Rectal smooth muscle tissue (tissue), 1 donor: ENCODE results near the gene HSPA1B.
A peak's percentile ranks its signal among the peaks of the same experiment; 100 is the strongest.

ENCODE experiments used
- H3K27ac ChIP-seq: one replicate; pipeline ENCODE4 v1.7.0; 2013; ENCODE audit warnings: low read depth, low read length, inconsistent platforms
- H3K27me3 ChIP-seq: one replicate; pipeline ENCODE4 v1.7.0; 2013; ENCODE audit warnings: low read length; ENCODE audit not compliant: control insufficient read depth, insufficient read depth
- H3K36me3 ChIP-seq: one replicate; pipeline ENCODE4 v1.7.0; 2013; ENCODE audit warnings: low read length; ENCODE audit not compliant: control insufficient read depth, insufficient read depth
- H3K4me1 ChIP-seq: one replicate; pipeline ENCODE4 v1.7.0; 2013; ENCODE audit warnings: low read length; ENCODE audit not compliant: control insufficient read depth, insufficient read depth
- H3K4me3 ChIP-seq: one replicate; pipeline ENCODE4 v1.7.0; 2013; ENCODE audit warnings: low read length
- H3K9ac ChIP-seq: one replicate; pipeline ENCODE4 v1.7.0; 2013; ENCODE audit warnings: low read length

HSPA1B gene

GRCh38 chr6:31874084-31874670, 46.6 kb downstream of the HSPA1B start:
- no peak overlapping the region for H3K9ac ChIP-seq
- H3K4me1 ChIP-seq = no peaks in the 10 kb centered on the region
- H3K27ac ChIP-seq = no peak overlapping the region
- no peaks in the 10 kb centered on the region for H3K36me3 ChIP-seq
- no peaks in the 10 kb centered on the region for H3K27me3 ChIP-seq
- no peak overlapping the region for H3K4me3 ChIP-seq

GRCh38 chr6:31874836-31875572, 47.5 kb downstream of the HSPA1B start:
- Histone ChIP-seq H3K36me3 (no peaks in the 10 kb centered on the region), H3K27me3 (no peaks in the 10 kb centered on the region), H3K4me1 (no peaks in the 10 kb centered on the region), H3K4me3 (no peak overlapping the region), H3K9ac (no peak overlapping the region), H3K27ac (no peak overlapping the region)

- Histone ChIP-seq H3K9ac (no peak overlapping the region), H3K4me3 (no peak overlapping the region), H3K27ac (no peak overlapping the region), H3K36me3 (peaks cover 5% of the 10 kb centered on the region), H3K27me3 (no peaks in the 10 kb centered on the region), H3K4me1 (no peaks in the 10 kb centered on the region)
Observed at GRCh38 chr6:31875877-31876276, 48.3 kb downstream of the HSPA1B start.

GRCh38 chr6:31876357-31876756, 48.8 kb downstream of the HSPA1B start:
- no peaks in the 10 kb centered on the region for H3K4me1 ChIP-seq
- H3K27me3 ChIP-seq = no peaks in the 10 kb centered on the region
- H3K27ac ChIP-seq = no peak overlapping the region
- H3K36me3 ChIP-seq = peaks cover 10% of the 10 kb centered on the region
- no peak overlapping the region for H3K4me3 ChIP-seq
- no peak overlapping the region for H3K9ac ChIP-seq

- Histone ChIP-seq H3K27me3 (no peaks in the 10 kb centered on the region), H3K27ac (no peak overlapping the region), H3K9ac (no peak overlapping the region), H3K4me1 (no peaks in the 10 kb centered on the region), H3K4me3 (peak overlapping the region; percentile 34), H3K36me3 (peaks cover 14% of the 10 kb centered on the region)
Observed at GRCh38 chr6:31877125-31877650, 49.6 kb downstream of the HSPA1B start.

GRCh38 chr6:31877651-31878161, 50.2 kb downstream of the HSPA1B start:
- H3K4me3 ChIP-seq = peak overlapping the region; percentile 69
- no peaks in the 10 kb centered on the region for H3K4me1 ChIP-seq
- no peaks in the 10 kb centered on the region for H3K27me3 ChIP-seq
- H3K27ac ChIP-seq = no peak overlapping the region
- peaks cover 19% of the 10 kb centered on the region for H3K36me3 ChIP-seq
- H3K9ac ChIP-seq = peak overlapping the region; percentile 83

- peak overlapping the region; percentile 69 for H3K4me3 ChIP-seq
- peak overlapping the region; percentile 83 for H3K9ac ChIP-seq
- no peaks in the 10 kb centered on the region for H3K4me1 ChIP-seq
- no peak overlapping the region for H3K27ac ChIP-seq
- no peaks in the 10 kb centered on the region for H3K27me3 ChIP-seq
- H3K36me3 ChIP-seq = peaks cover 22% of the 10 kb centered on the region
Observed at GRCh38 chr6:31878222-31878621, 50.7 kb downstream of the HSPA1B start.

GRCh38 chr6:31878726-31879125, 51.2 kb downstream of the HSPA1B start, which contains the start of gene SLC44A4:
Gene SLC44A4 (minus strand): TSS chr6:31878997. CDS start chr6:31878980, 17 bp downstream.
- Histone ChIP-seq H3K4me3 (peak within 1 kb of the TSS; percentile 69), H3K27ac (no peak within 1 kb of the TSS), H3K4me1 (no peaks in the 10 kb centered on the region), H3K9ac (peak within 1 kb of the TSS; percentile 83), H3K36me3 (peaks cover 27% of the 10 kb centered on the region), H3K27me3 (no peaks in the 10 kb centered on the region)

GRCh38 chr6:31879143-31879542, 51.6 kb downstream of the HSPA1B start:
- no peak overlapping the region for H3K4me3 ChIP-seq
- no peaks in the 10 kb centered on the region for H3K4me1 ChIP-seq
- H3K27ac ChIP-seq = no peak overlapping the region
- no peaks in the 10 kb centered on the region for H3K27me3 ChIP-seq
- H3K9ac ChIP-seq = no peak overlapping the region
- peaks cover 28% of the 10 kb centered on the region for H3K36me3 ChIP-seq
